Stimulated activated CD4-positive, alpha-beta T cell treated with anti-CD3 and anti-CD28 coated beads, Interleukin-4, amount 100 ng/mL, for 1 hour (primary cell): ENCODE data around the gene SLC48A1.

Experiments
- DNase-seq: peaks from one replicate; pipeline ENCODE4 v3.0.0-alpha.2; 2020

Gene SLC48A1

DNA sequence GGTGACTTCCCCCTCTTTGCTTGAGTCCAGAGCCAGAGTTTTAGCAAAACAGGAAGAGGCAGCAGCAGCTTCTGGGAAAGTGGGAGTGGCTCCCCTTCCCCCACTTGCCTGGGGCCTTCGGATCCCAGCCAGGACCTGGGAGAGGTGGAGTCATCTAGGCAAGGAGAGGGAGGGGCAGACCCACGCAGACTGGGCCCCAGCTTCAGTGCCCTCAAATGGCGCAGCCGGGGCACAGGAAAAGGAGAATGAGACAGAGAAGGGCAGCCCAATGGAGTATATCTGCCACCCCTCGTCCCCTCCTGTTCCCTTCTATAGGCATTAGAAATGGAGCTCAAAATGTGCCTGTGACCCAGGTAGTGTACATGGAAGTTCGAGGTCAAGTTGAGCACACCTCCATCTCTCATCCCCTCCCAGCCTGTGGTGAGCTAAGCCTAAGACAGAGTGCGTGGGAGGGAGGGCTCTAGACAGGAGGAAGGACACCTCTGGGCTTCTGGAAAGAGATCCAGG, 56.0 kb downstream of the SLC48A1 start:
- no peak for DNase-seq

DNA sequence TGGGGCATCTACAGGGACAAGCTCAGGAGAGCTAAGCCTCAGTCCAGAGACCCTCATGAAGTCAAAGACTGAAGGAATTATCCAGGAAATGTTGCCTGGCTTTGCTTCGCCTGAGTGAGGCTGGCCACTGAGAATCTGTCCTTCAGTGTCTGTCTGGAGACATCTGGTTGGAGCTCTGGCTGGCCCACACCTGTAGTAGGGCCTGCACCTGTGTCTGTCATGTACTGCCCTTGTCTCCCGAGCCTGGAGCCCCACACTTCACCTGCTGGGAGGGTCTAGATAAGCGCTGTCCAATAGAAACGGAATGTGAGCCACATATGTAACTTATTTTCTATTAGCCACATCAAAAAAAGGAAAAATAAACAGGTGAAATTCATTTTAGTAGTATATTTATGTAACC, 56.5 kb downstream of the SLC48A1 start:
- no peak for DNase-seq
